ENCODE measurements around the gene CAPN7. TPM values are rescaled to one million over a fixed set of nuclear protein-coding genes. Genes with fewer than 3 reads are reported as not detected.
"Not testable (repeated sequence)": the region's sequence is repeated elsewhere in the genome, so short reads cannot be mapped to it uniquely, and the experiment has no call there.

The CAPN7 gene
- total RNA-seq, 4 donors from 2014 or later: 20.7 to 52.5 (median 27.0) TPM

- Histone ChIP-seq H3K36me3 (no peaks in the 10 kb centered on the region), H3K4me1 (no peaks in the 10 kb centered on the region), H3K27me3 (no peaks in the 10 kb centered on the region), H3K9me3 (no peaks in the 10 kb centered on the region), H3K27ac (no peak overlapping the region), H3K4me3 (no peak overlapping the region)
- DNase-seq: no peak
- 75% methylated on average over 1 of the region's 1 CpG for WGBS, 2 donors
- intact Hi-C loops (cut with DNase I): no loop called here
- TF ChIP-seq POLR2A (IDR thresholded peaks at IDR 0.05) (no peak), CTCF (IDR thresholded peaks at IDR 0.05) (no peak)
Measured at GRCh38 chr3:15164340-15164739, 41.7 kb upstream of the CAPN7 start.

GRCh38 chr3:15165061-15165460, 41.0 kb upstream of the CAPN7 start:
- no peak for DNase-seq
- WGBS, 2 donors: 80 to 88% methylated on average over 6 of the region's 6 CpGs
- no peak overlapping the region for H3K4me3 ChIP-seq
- H3K9me3 ChIP-seq: no peaks in the 10 kb centered on the region
- TF ChIP-seq POLR2A (IDR thresholded peaks at IDR 0.05): no peak
- no peak for TF ChIP-seq CTCF (IDR thresholded peaks at IDR 0.05)
- H3K4me1 ChIP-seq: no peaks in the 10 kb centered on the region
- intact Hi-C loops (cut with DNase I): no loop called here
- H3K27ac ChIP-seq: no peak overlapping the region
- no peaks in the 10 kb centered on the region for H3K27me3 ChIP-seq
- H3K36me3 ChIP-seq: no peaks in the 10 kb centered on the region

GRCh38 chr3:15166391-15166790, 39.7 kb upstream of the CAPN7 start:
- H3K4me1 ChIP-seq; H3K27me3 ChIP-seq; H3K27ac ChIP-seq; DNase-seq; H3K36me3 ChIP-seq; intact Hi-C loops (cut with DNase I); H3K4me3 ChIP-seq; H3K9me3 ChIP-seq: not testable (repeated sequence)
- 77 to 87% methylated on average over 3 of the region's 3 CpGs for WGBS, 2 donors

- no peak for TF ChIP-seq CTCF (IDR thresholded peaks at IDR 0.05)
- TF ChIP-seq POLR2A (IDR thresholded peaks at IDR 0.05): no peak
- 4 to 7% methylated on average over 3 of the region's 3 CpGs for WGBS, 2 donors
Measured at GRCh38 chr3:15171096-15171495, 35.0 kb upstream of the CAPN7 start.

GRCh38 chr3:15172806-15173205, 33.2 kb upstream of the CAPN7 start:
- intact Hi-C loops (cut with DNase I): no loop called here
- Histone ChIP-seq H3K4me1 (peaks cover 0 to 12% (median 5%) of the 10 kb centered on the region in 3 donors), H3K27me3 (peaks cover 0 to 9% (median 0%) of the 10 kb centered on the region in 4 donors), H3K27ac (no peak overlapping the region), H3K4me3 (no peak overlapping the region), H3K9me3 (no peaks in the 10 kb centered on the region), H3K36me3 (no peaks in the 10 kb centered on the region)
- 36 to 45% methylated on average over 1 of the region's 1 CpG for WGBS, 2 donors
- TF ChIP-seq POLR2A (IDR thresholded peaks at IDR 0.05) (no peak), CTCF (IDR thresholded peaks at IDR 0.05) (no peak)
- DNase-seq: no peak

More at GRCh38 chr3:15171096-15171495, 35.0 kb upstream of the CAPN7 start:
- H3K4me3 ChIP-seq: no peak overlapping the region
- no peak for DNase-seq
- intact Hi-C loops (cut with DNase I): no loop called here
- peaks cover 0 to 12% (median 5%) of the 10 kb centered on the region in 3 donors for H3K4me1 ChIP-seq
- no peaks in the 10 kb centered on the region for H3K9me3 ChIP-seq
- H3K27me3 ChIP-seq: peaks cover 0 to 4% (median 0%) of the 10 kb centered on the region in 4 donors
- no peaks in the 10 kb centered on the region for H3K36me3 ChIP-seq
- H3K27ac ChIP-seq: no peak overlapping the region

- Histone ChIP-seq H3K4me3 (no peak overlapping the region), H3K27me3 (peaks cover 0 to 11% (median 0%) of the 10 kb centered on the region in 4 donors), H3K4me1 (peaks cover 0 to 12% (median 5%) of the 10 kb centered on the region in 3 donors), H3K27ac (no peak overlapping the region), H3K36me3 (no peaks in the 10 kb centered on the region), H3K9me3 (no peaks in the 10 kb centered on the region)
- intact Hi-C loops (cut with DNase I): no loop called here
- 90% methylated on average over 6 to 8 of the region's 8 CpGs for WGBS, 2 donors
- TF ChIP-seq POLR2A (IDR thresholded peaks at IDR 0.05) (no peak), CTCF (IDR thresholded peaks at IDR 0.05) (no peak)
- no peak for DNase-seq
Measured at GRCh38 chr3:15174953-15175352, 31.1 kb upstream of the CAPN7 start.
